ENCODE measurements around the gene PITHD1.
A peak's percentile ranks its signal among the peaks of the same experiment; 100 is the strongest.
"Not testable (repeated sequence)": the region's sequence is repeated elsewhere in the genome, so short reads cannot be mapped to it uniquely, and the experiment has no call there.

Gene PITHD1

DNA sequence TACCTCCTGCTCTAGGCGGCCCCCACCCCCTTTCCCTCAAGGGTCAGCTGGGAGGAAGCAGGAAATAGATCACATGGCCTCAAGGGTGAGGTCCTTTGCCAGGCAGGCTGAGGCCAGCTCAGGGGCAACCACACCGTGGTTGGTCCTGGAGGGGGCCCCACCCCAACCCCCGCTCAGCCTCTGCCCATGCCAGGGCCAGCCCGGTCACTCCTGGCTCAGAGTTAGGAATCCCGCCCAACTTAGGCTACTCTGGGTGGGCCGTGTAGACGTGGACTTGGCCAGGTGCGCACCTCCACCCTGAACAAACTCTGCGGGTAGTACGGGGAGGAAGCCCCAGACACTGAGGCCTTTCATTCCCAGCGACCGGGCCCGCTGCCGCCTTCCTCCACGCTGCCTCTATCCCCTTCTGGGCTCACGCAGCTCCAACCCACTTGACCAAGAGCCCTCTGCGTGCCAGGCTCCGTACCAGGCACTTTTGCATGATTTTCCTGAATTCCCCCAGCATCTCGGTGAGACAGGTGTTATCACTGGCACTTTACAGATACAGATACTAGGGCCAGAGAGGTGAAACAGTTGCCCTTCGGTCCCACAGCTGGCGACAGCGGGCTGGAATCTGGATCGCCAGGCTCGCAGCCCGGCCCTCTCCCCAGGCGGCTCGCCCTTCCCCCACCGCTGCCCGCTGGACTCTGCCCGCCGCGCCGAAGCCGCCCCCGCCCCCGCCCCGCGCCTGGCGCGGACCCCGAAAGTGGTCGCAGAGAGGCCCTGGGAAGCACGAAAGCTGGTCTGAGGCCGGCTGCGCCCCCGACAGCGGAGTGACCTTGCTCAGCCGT is 21.6 kb downstream of the PITHD1 start:
- DNase-seq, result no peak

DNA sequence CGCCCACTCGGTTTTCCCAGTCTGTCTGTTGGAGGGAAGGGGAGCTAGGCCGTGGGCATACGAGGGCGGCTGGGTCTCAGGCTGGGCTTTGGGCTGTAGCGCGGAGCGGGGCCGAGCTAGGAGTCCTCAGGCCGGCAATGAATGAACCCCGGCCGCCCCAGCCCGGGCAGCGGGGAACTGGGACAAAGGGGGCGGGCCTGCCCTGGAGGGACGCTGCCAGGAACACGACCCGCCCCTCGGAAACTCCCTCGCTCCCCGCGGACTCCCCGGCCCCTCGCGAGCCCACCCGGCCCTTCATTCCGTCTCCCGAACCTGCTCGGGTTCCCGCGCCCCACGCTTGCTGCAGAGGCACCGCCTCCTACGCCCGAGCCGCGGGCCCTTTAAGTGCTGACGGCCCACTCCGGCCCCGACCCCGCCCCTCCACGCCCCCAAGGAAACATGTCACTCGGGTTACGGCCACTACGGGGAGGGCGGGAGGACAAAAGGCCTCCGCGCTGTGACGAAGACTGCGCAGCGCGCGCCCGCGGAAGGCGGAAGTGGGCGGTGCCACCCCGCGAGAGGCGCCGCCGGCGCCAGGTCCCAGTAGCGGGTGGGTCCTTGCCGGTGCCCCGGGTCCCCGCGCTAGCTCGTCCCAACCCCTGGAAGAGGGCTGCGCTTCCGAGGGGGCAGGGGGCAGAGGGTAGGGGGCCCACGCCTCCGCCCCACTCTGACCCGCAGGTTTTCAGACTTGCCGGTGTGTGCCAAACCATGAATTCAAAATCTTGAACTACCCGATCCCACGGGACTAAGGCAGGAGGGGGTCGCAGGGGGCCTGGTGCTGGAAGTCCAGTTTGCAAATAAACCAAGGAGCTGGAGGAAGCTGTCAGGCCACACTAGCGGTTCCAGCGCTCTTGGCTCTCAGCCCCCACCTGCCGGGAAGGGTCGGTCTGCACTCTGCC is 22.5 kb downstream of the PITHD1 start, which contains the start of gene GALE:
Gene GALE (minus strand): TSS at position 355 of the 938 bp plus-strand sequence. CDS start 1,747 bp downstream, outside the sequence.
- peak; percentile 93 for DNase-seq

DNA sequence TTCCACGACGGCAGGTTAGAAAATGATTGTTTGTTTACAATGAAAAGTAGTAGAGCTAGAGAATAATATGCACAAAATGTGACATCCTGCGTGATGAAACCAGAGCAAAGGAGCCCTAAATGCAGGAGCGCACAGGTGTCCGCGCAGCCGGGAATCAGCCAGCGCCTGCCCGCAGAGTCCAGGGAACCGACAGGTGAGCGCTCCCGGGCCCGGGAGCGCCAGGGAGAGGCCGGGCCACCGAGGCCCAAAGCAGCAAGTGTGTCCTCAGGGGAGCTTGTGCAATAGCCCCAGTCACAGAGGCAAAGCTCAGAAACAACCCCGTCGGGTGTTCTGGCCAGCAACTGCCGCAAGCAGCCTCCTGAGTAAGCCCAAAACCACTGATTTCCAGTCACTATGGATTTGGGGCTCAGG is 23.1 kb downstream of the PITHD1 start:
- DNase-seq, result no peak

DNA sequence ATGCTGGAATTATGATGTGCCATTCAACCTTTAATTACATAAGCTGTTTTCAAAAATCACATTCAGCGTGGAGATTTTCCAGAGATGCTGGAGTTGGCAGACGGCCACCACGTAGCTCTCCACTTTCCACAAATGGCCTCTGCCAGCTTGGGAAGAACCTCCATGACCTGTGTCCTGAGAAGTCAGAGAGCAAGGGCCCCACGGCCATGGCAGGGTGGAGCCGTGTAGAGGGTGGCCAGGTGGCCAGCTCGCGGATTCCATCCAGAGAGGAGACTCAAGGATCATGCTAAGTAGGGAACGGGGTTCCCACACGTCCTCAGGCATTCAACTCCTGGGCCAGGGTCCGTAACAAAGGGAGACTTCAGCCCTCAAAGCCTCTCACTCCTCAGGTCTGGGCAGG is 23.7 kb downstream of the PITHD1 start:
- DNase-seq, result no peak

DNA sequence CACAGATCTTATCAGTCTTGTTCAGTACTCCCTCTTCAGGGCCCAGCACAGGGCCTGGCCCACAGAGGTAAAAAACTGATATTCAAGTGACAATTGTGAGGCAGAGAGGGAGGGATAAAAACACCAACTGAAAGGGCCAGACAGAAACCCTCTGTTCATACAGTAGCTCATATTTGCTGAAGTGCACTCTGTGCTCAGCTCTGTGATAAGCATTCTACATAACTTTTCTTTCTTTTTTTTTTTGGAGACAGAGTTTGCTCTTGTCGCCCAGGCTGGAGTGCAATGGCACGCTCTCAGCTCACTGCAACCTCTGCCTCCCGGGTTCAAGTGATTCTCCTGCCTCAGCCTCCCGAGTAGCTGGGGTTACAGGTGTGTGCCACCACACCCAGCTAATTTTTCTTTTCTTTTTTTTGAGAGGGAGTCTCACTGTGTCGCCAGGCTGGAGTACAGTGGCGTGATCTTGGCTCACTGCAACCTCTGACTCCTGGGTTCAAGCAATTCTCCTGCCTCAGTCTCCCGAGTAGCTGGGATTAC is 24.7 kb downstream of the PITHD1 start:
- not testable (repeated sequence) for DNase-seq

DNA sequence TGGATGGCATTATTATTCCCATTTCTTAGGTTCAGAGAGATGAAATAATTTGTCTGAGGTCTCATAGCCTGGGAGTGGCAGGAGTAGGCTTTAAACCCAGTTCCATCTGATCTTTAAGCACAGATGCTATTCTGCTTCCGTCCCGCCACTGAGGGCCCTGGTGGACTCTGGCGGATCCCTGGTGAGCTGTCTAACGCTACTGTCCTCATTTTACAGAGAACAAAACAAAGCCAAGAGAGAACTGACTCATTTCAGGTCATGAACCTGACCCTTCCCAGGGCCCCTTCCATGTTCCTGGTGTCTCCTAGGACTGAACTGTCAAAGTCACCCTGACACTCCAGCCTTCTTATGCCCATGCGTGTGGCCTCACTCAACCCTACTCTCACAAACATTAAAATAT is 25.5 kb downstream of the PITHD1 start:
- DNase-seq, result no peak

DNA sequence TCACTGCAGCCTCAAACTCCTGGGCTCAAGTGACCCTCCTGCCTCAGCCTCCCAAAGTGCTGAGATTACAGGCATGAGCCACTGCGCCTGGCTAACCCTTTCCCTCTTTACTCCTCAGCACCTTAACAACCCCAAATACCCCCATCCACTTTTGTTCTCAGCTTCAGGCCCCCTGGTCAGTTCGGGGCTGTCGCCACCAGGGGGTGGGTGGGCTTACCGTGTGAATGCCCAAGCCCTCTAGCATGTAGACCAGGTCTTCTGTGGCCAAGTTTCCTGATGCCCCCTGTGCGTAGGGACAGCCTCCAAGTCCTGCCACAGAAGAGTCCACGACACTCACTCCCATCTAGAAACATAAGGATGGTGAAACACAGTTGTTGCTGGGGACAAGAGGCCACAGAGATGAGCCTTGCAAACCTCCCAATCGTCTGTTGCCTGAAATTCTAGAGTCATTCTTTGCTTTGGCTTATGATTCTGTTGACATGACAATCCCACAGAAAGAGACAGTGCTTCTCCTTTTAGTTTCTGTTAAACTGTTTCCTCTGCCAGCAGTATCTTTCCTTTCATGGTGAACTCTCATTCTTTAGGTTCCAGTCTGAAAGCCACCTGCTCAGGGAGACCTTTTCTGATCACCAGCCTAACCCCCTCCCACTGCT is 26.1 kb downstream of the PITHD1 start:
- DNase-seq, result no peak

DNA sequence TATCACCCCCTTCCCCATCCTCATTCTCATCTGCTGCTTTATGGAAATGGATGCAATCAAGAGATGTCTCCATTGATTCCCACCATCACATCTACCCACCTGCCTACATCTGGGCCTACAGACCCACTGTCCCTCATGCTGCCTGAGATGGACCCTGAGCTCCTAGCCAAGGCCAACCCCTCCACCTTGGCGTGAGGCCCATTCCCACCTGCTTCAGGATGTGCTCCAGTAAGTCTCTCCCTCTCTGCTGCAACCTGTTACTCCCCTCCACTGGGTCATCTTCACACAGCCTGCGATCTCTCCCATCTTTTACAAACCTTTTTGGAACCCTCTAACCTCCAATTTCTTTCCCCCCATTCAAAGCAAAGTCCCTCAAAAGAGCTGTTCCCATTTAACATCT is 26.8 kb downstream of the PITHD1 start:
- DNase-seq, result no peak

DNA sequence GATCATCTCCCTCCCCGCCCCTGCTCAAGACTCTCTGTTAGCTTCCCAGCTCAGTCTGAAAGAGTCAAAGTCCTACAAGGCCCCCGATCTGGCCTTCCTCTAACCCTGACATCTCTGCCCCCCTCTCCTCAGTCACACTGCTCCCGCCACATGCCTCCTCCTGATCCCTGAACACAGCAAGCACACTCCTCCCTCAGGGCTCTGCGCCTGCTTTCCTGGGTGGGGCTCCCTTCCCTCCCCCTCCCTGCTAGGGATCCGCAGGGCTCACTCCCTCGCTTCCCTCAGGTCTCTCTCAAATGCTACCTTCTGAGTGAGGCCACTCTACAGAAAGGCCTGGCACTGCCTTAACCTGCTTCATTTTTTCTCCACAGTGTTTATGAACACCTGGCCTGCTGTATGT is 28.1 kb downstream of the PITHD1 start:
- DNase-seq, result no peak

DNA sequence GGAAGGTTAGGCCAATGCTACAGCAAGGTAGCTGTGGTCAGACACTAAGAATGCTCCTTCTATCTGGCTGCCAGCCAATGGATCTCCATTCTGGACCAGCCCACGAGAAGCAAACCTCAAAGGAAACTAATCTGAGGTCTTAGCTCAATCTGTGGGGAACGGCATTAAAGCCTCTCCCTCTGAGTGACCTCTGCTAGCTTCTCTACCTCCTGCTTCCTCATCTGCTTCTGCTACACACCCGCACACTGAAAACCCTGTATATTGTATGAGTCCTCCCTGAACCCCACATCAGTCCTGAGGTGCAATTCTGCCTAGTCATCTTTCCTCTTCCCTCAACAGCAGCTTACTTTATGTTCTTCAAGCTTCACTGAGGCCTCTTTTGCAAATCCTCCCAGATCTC is 29.2 kb downstream of the PITHD1 start:
- no peak for DNase-seq

DNA sequence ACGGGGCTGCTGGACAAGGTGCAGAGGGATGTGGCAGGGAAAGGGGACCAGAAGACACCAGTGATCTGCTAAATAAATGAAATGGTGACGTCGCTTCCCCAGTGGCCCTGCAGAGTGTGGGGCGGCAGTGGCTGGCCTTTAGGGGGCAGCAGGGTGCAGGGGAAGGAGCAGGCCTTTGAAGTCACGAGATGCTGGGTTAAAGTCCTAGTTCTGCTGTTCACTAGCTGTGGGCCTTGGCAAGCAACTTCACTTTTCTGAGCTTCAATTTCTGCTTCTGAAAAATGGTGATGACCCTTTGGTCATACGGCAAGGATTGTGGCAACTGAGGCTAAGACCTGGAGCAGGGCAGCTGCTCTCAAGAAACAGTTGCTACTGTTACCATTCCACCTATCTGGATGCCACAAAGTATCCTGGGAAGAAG is 31.5 kb downstream of the PITHD1 start:
- peak; percentile 67 for DNase-seq

DNA sequence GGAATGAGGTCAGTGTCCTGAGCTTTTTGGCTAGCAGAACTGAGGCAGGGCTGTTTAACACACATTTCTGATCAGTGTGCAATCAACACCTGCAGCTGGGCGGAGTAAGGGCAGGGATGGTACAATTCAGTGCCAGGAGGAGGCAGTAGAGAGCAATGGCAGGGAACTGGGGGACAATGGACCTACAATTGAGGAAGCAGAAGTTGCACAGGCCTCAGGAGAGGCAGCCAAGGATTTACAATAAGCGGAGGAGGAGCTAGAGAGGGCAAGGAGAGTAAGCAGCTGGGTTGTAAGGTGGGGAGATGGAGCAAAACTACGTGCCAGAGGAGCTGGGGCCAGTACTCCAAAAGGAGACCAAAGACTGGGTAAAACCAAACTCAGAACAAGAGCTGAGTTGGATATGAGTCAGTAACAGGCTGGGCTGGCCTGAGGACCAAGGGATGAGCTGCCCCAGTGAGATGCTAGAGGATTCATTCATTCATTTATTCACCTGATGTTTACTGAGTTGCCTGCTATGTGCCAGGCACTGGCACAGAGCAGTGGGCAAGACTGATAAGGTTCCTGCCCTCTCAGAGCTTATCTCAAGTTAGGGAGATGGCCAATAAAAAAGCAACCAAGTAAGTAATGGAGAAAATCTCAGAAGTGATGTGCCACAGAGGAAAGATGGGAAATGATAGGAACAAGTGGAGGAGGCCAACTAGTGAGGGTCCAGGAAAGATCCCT is 32.8 kb downstream of the PITHD1 start:
- DNase-seq, result no peak

DNA sequence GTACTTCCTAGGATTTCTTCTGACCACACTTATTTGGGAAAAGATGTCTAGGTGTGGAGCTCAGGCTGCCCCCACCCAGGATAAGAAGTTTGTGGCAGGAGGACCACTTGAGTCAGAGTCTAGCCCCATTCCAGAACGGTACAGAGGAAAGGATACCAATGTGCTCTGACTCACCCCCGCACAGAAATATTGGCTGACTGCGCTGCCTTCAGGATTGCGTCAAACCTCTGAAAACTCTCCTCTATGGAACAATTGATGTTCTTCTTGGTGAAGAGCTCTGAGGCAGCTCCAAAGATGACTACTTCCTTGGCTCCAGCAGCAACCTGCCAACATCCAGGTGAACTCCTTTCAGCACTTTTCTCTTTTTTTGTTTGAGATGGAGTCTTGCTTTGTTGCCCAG is 35.8 kb downstream of the PITHD1 start:
- no peak for DNase-seq

DNA sequence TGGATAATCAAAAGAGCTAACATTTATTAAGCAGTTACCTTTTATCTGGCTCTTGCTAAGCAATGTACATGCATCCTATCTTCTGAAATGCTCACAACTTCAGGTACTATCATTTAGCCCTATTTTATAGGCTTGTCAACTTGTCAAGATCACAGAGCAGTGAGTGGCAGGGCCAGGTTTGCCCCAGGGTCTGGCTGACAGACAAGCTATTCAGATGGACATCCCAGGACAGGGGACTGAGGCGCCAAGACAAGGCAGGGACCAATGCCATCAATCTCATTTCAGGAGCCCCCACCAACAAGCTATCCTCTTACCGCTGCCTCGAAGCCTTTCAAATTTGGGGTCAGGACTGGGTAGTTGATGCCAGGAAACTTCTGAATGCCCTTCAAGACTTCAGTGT is 38.1 kb downstream of the PITHD1 start:
- no peak for DNase-seq

DNA sequence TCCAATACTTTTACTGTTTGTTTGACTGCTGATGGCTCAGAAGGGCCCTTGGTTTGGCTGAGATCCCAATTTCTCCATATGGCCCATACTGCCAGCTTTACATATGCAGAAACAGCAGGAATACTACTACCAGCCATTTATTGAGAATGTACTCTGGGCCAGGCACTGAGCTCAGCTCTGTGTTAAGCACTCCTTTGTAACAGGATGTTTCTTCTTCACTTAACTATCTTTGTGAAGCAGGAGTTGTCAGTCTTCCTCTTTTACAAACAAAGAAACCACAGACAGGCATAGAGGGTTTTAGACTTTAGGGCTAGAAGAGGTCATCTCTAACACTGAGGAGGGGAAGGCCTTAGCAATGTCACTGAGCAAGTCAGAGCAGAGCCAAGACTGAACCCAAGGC is 38.7 kb downstream of the PITHD1 start:
- peak; percentile 27 for DNase-seq

DNA sequence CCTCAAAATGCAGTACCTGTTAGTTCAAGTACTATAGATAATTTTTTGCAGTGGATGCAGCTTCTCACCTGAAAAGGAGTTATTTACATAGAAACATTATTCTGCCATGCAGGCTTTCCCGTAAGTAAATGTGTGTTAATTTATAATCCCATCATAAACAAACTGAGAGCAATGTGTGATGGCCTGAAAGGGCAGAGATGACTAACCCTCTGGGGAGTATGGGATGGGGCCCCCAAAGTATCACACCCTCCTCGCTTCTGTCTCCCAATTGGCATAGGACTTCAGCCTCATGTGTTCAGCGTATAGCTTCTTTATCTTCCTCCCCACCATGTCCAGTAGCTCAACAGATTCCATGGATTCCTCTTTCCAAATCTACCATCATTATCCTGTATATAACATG is 39.4 kb downstream of the PITHD1 start:
- DNase-seq, result no peak

DNA sequence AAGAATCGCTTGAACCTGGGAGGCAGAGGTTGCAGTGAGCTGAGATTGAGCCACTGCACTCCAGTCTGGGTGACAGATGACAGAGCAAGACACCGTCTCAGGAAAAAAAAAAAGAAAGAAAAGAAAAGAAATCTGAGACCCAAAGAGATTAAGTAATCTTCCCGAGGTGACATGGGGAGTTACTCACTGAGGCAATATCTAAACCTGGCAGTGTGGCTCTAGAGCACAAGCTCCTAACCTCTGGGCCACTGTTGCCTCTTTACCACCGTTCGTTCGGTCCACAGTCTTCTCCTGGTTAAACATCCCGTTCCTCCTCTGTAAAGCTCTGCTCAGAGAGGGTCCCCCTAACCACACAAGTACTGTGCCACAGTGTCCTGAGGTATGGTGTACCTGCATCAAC is 45.5 kb downstream of the PITHD1 start:
- no peak for DNase-seq

DNA sequence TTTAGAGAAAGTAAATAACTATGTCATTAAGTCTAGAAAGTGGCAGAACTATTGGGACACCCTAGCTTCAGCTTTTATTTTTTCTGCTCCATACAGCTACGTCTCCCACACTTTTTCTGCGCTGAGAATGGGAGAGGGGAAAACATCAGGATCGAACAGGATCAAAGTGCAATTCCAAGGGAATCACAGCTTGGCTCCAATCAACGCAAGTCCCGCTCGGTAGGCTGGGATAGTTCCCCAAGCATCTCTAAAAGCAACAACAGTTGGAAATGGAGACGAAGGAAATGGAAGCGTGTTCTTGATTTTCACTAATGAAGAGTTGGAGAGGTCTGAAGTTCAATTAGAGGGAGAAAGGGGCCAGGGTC is 46.5 kb downstream of the PITHD1 start:
- no peak for DNase-seq

DNA sequence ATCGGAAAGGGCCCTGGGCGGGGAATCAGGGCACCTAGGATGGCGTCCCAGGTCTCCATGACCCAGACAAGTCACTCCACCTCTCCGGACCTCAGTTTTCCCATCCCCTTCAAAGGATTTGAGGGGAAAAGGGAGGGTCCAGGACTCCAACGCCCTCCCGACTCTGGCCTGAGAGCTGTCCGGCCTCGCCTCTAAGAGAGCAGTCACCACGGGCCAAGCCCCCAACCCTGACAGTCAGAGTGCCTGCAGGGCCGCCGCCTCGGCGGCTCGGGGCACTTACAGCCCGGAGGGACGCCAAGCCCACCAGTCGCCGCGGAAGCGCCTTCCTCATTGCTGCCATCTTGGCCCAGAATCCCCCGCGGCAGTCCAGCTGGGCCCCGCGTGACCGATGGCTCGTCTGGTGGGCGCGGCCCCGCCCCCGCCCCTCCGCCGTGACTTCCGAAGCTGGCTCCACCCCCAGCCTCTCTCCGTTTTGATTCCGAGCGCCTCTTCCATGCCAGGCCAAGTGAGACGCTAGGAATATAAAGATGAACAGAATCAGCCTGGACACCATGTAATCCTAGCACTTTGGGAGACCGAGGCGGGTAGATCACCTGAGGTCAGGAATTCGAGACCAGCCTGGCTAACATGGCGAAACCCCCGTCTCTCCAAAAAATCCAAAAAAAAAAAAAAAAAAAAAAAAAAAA is 47.0 kb downstream of the PITHD1 start, which contains the start of gene HMGCL:
Gene HMGCL (minus strand): TSS at position 354 of the 686 bp plus-strand sequence. CDS start 14 bp downstream, at position 340.
- DNase-seq, result peak; percentile 93

DNA sequence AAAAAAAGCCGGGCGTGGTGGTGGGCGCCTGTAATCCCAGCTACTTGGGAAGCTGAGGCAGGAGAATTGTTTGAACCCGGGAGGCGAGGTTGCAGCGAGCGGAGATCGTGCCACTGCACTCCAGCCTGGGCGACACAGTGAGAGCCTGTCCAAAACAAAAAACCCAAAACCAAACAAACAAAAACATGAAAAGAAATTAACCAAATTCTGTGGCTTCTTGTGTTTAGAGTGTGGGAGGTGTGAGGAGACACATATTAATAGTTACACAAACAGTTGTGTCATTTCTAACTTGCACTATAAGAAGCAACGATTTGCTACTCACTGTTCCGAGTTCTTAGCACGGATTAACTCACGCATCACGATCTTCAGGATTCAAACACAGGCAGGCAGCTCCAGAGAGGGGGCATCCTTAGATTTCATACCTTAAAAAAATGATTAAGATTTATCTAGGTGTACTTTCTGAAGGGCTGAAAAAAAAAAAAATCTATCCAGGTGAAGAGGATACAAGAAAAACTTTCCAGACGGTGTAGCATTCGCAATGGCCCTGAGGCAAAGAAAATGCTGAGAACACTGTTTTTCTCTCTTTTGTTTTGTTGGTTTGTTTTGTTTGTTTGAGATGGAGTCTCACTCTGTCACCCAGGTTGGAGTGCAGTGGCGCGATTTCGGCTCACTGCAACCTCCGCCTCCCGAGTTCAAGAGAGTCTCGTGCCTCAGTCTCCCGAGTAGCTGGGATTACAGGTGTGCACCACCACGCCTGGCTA is 47.7 kb downstream of the PITHD1 start:
- DNase-seq, result no peak

DNA sequence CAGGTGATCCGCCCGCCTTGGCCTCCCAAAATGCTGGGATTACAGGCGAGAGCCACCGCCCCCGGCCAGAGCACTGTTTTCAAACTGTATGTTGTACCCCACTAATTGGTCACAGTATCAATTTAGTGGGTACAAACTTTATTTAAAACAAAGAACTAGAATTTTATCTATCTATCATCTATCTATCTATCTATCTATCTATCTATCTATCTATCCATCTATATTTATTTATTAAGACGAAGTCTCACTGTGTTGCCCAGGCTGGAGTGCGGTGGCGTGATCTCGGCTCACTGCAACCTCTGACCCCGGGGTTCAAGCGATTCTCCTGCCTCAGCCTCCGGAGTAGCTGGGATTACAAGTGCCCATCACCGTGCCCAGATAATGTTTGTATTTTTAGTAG is 48.4 kb downstream of the PITHD1 start:
- DNase-seq, result not testable (repeated sequence)
